Karpas-422 (cell line): ENCODE results near the gene LIMS3. TPM values are rescaled to one million over a fixed set of nuclear protein-coding genes. Genes with fewer than 3 reads are reported as not detected.
"Not testable (repeated sequence)": the region's sequence is repeated elsewhere in the genome, so short reads cannot be mapped to it uniquely, and the experiment has no call there.

Source experiments
- DNase-seq: peaks from one replicate; pipeline ENCODE4 v3.0.0-alpha.2; 2015
- H2AFZ ChIP-seq: fragments of 200-600 bp; sonication (generic); 2 replicates; pipeline ENCODE4 v1.6.1; 2014; ENCODE audit warnings: antibody characterized with exemption, low read length, mixed read lengths
- H3K27ac ChIP-seq: fragments of 200-600 bp; sonication (generic); 2 replicates; pipeline ENCODE4 v1.5.1; 2014; ENCODE audit warnings: mild to moderate bottlenecking, low read length, moderate library complexity
- H3K27me3 ChIP-seq: fragments of 200-600 bp; sonication (generic); 2 replicates; pipeline ENCODE4 v1.6.1; 2014; ENCODE audit warnings: low read length, mixed read lengths
- H3K36me3 ChIP-seq: fragments of 200-600 bp; sonication (generic); 2 replicates; pipeline ENCODE4 v1.6.1; 2014; ENCODE audit warnings: low read length, mixed read lengths; ENCODE audit not compliant: insufficient read depth
- H3K4me1 ChIP-seq: fragments of 200-600 bp; sonication (generic); 2 replicates; pipeline ENCODE4 v1.6.1; 2014; ENCODE audit warnings: mild to moderate bottlenecking, low read length, mixed read lengths
- H3K4me2 ChIP-seq: fragments of 200-600 bp; sonication (generic); 2 replicates; pipeline ENCODE4 v1.6.1; 2014; ENCODE audit warnings: low read length, low read depth, mild to moderate bottlenecking; ENCODE audit not compliant: poor library complexity, severe bottlenecking
- H3K4me3 ChIP-seq: fragments of 200-600 bp; sonication (generic); 2 replicates; pipeline ENCODE4 v1.5.1; 2014; ENCODE audit warnings: mild to moderate bottlenecking, antibody characterized with exemption, low read length, mixed read lengths
- H3K79me2 ChIP-seq: fragments of 200-600 bp; sonication (generic); 2 replicates; pipeline ENCODE4 v1.6.1; 2014; ENCODE audit warnings: mild to moderate bottlenecking, low read length, mixed read lengths
- H3K9ac ChIP-seq: fragments of 200-600 bp; sonication (generic); 2 replicates; pipeline ENCODE4 v1.6.0; 2014; ENCODE audit warnings: low read length
- H3K9me2 ChIP-seq: fragments of 200-600 bp; sonication (generic), shearing (Covaris generic); replicated peaks from 2 replicates; pipeline ENCODE4 v1.6.0; 2014; ENCODE audit warnings: mild to moderate bottlenecking, low read length, moderate library complexity; ENCODE audit not compliant: insufficient read depth
- H3K9me3 ChIP-seq: fragments of 300-700, 200-600 bp; sonication (generic); 2 replicates; pipeline ENCODE4 v1.6.1; 2014; ENCODE audit warnings: low read length, mixed read lengths
- H4K20me1 ChIP-seq: fragments of 200-600 bp; sonication (generic); 2 replicates; pipeline ENCODE4 v1.6.1; 2014; ENCODE audit warnings: mild to moderate bottlenecking, antibody characterized with exemption, low read length, low read depth; ENCODE audit not compliant: insufficient read depth
- total RNA-seq: library from RNA; depleted of rRNA; stranded (reverse); fragments of >200 nt; shearing (Covaris generic); gene quantifications from 2 replicates; pipeline ENCODE4 v1.2.3, GENCODE V29; 2014; ENCODE audit warnings: low replicate concordance

Gene LIMS3
- total RNA-seq, 1 experiment from 2014 or later, result 0.26 TPM

- not testable (repeated sequence) for H3K9ac ChIP-seq
These were observed 4.3 kb upstream of the LIMS3 start for GRCh38 chr2:109894141-109894540.

GRCh38 chr2:109895090-109895869, 3.2 kb upstream of the LIMS3 start:
- H3K9me3 ChIP-seq, H3K27me3 ChIP-seq, H3K36me3 ChIP-seq, H3K79me2 ChIP-seq, DNase-seq, H3K4me1 ChIP-seq, H3K4me2 ChIP-seq, H3K4me3 ChIP-seq, H3K27ac ChIP-seq, H3K9me2 ChIP-seq, H2AFZ ChIP-seq, H4K20me1 ChIP-seq, H3K9ac ChIP-seq: not testable (repeated sequence)

More at GRCh38 chr2:109894141-109894540, 4.3 kb upstream of the LIMS3 start:
- not testable (repeated sequence) for H3K27ac ChIP-seq, H3K27me3 ChIP-seq, H4K20me1 ChIP-seq, H3K9me2 ChIP-seq, H3K4me1 ChIP-seq, H3K4me3 ChIP-seq, DNase-seq, H3K36me3 ChIP-seq, H3K9me3 ChIP-seq, H2AFZ ChIP-seq, H3K79me2 ChIP-seq, H3K4me2 ChIP-seq

- not testable (repeated sequence) for H3K9me2 ChIP-seq, DNase-seq, H3K27ac ChIP-seq, H3K4me1 ChIP-seq, H3K4me3 ChIP-seq, H3K9ac ChIP-seq, H3K79me2 ChIP-seq, H2AFZ ChIP-seq, H3K9me3 ChIP-seq, H3K36me3 ChIP-seq, H3K4me2 ChIP-seq, H4K20me1 ChIP-seq, H3K27me3 ChIP-seq
These were observed 2.3 kb upstream of the LIMS3 start for GRCh38 chr2:109896212-109896611.

DNA sequence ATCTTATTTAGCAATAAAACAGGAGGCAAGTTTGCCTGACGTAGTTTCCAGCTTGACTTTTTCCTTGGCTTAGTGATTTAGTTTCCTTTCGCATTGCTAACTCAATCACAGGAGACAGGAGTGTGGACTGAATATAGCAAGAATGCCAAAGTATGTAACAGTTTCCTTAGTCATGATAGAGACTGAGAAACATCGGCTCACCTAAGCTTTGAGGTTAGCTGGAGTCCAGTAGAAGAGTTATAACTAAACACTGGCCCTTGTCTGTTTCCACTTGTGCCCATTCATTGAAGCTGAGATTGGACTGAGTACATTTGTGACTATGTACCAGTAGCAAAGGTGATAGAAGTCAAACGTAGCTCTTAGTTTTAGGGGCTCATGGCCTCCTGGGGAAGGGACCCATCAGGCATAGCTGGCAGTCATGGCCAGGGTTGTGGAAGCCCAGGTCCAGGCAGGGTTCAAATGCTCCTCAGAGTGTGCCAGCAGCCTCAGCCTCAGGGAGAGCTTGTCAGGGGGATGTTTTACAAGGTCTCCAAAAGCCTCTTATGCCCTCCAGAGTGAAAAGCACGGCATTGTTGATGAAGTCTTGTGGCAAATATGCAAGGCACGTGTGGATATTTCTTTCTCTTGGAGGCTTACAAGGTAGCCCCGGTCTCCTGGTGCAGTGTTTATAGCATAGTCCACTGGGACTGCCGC, 573 bp upstream of the LIMS3 start:
- not testable (repeated sequence) for H3K79me2 ChIP-seq, H3K9me2 ChIP-seq, H3K27me3 ChIP-seq, H2AFZ ChIP-seq, H3K4me1 ChIP-seq, DNase-seq, H3K4me3 ChIP-seq, H3K4me2 ChIP-seq, H3K36me3 ChIP-seq, H4K20me1 ChIP-seq, H3K27ac ChIP-seq, H3K9me3 ChIP-seq, H3K9ac ChIP-seq

GRCh38 chr2:109905796-109906195, 7.3 kb downstream of the LIMS3 start:
- DNase-seq, H3K4me3 ChIP-seq, H3K27me3 ChIP-seq, H2AFZ ChIP-seq, H3K9me2 ChIP-seq, H3K4me2 ChIP-seq, H3K79me2 ChIP-seq, H3K36me3 ChIP-seq, H3K27ac ChIP-seq, H3K9ac ChIP-seq, H3K4me1 ChIP-seq, H4K20me1 ChIP-seq, H3K9me3 ChIP-seq: not testable (repeated sequence)

DNA sequence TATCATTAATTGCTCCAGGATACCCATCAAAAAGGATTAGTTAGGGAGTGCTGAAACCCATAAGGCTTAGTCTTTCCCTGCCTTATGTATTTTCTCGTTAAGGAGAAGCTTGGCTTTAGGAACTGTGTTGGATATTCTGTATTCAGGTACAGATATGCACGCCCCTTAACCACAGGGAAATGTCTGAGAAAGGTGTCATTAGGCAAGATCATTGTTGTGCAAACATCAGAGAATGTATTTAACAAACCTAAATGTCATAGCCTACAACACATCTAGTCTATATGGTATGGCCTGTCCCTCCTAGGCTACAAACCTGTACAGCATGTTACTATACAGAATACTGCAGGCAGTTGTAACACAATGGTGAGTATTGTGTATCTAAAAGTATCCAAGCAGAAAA, 10.1 kb downstream of the LIMS3 start:
- H3K4me3 ChIP-seq, H3K27ac ChIP-seq, H3K4me1 ChIP-seq, H3K9ac ChIP-seq, H3K9me2 ChIP-seq, H4K20me1 ChIP-seq, H3K79me2 ChIP-seq, H3K27me3 ChIP-seq, H3K4me2 ChIP-seq, H2AFZ ChIP-seq, H3K36me3 ChIP-seq, H3K9me3 ChIP-seq, DNase-seq: not testable (repeated sequence)

GRCh38 chr2:109910789-109911188, 12.3 kb downstream of the LIMS3 start:
- not testable (repeated sequence) for DNase-seq, H2AFZ ChIP-seq, H3K4me2 ChIP-seq, H3K27ac ChIP-seq, H3K9me2 ChIP-seq, H3K9ac ChIP-seq, H3K9me3 ChIP-seq, H3K4me3 ChIP-seq, H4K20me1 ChIP-seq, H3K27me3 ChIP-seq, H3K36me3 ChIP-seq, H3K79me2 ChIP-seq, H3K4me1 ChIP-seq

DNA sequence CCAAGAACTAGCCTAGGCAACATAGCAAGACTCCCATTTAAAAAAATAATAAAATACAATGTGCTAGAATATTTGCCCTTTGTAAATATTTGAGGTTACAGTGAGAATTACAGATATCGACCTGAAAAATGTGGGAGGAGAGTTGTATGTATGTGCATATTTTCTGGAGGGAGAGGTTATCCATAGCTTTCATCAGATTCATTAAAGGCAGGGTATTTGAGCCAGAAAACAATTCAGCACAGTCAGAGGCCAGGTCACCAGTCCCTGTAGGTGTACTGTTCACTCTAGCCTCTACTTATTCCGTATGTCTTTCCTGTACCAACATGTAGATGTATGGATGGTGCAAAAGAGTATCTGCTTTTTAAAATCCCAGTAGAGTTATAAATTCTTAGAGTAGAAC, 15.4 kb downstream of the LIMS3 start:
- not testable (repeated sequence) for H3K4me2 ChIP-seq, H3K4me3 ChIP-seq, H3K9me2 ChIP-seq, H3K4me1 ChIP-seq, H3K36me3 ChIP-seq, H2AFZ ChIP-seq, H4K20me1 ChIP-seq, H3K27me3 ChIP-seq, H3K9me3 ChIP-seq, H3K9ac ChIP-seq, DNase-seq, H3K79me2 ChIP-seq, H3K27ac ChIP-seq
